Measurements from ENCODE around the gene GPRIN3.
A peak's percentile ranks its signal among the peaks of the same experiment; 100 is the strongest.

- TF ChIP-seq CTCF (IDR thresholded peaks at IDR 0.05; ENCODE audit: insufficient read depth, low read length): peak; percentile 55
- TF ChIP-seq POLR2AphosphoS5 (IDR thresholded peaks at IDR 0.05; ENCODE audit: low read depth): no peak
These were observed 80.7 kb downstream of the GPRIN3 start for GRCh38 chr4:89226665-89227574.

All from HL-60 (cell line).